HG03571 (cell line): ENCODE results near the gene CAMK2B.

Experiments
- ATAC-seq: cut with Tn5 transposase; IDR thresholded peaks from one replicate; pipeline ENCODE4 v1.9.1; 2021; ENCODE audit not compliant: unreplicated experiment

Gene CAMK2B

DNA sequence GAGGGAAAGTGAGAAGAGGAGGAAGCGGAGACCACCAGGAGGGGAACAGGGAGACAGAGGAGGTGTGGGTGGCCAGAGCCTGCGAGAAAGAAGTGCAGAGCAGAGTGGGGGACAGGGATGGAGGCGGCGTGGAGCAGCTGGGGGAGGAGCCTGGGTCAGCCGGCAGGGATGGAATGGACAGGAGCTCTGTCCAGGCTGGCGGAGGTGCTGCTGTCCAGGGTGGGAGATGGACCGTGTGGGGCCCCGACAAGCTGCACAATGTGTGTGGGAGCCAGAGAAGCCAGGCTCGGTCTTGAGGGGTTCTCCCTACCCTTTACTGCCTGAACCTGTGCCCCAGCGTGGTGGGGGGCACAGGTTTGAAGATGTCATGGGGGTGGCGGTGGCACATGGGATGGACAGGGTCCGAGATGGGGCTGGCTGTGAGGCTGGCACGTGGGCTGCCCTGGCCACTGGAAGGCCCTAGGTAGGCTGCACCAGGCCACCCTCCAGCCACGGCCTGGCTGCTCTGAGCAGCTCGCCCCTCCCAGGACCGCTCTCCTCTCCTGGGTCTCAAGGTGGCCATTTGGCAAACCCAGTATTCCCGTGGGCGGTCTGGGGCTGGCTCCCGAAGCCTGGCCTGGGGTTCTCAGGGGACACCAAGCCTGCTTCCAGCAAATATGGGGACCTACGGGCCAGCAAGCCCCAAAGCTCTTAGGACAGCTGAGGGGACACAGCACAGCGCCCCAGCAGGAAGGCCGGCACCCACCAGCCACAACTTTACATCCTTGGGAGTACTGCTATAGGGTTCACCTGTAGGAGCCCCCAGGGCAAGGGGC is 92.3 kb downstream of the CAMK2B start:
- ATAC-seq: no peak

- no peak for ATAC-seq
Measured at GRCh38 chr7:44232396-44232795, 93.0 kb downstream of the CAMK2B start.

- no peak for ATAC-seq
Measured at GRCh38 chr7:44231088-44231487, 94.3 kb downstream of the CAMK2B start.

DNA sequence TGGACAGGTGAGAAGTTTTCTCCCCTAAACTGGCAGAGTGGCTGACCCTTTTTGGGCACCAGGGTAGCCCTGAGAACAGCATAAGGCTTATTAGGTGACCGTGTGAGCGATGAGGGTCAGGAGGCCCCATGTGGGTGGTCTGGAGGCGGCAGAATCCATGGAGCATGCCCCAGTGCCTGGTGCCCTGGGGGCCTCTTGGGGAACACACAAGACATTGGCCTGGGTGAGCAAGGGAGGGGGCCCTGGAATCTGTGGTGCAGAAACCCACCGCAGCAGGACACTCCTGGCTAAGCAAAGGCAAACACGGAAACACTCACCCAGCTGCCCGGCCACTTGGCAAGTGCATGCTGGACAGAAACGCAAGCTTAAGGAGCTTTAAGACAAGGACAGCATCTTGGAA is 95.1 kb downstream of the CAMK2B start:
- ATAC-seq: no peak

GRCh38 chr7:44229546-44230105 is 95.8 kb downstream of the CAMK2B start:
- no peak for ATAC-seq

DNA sequence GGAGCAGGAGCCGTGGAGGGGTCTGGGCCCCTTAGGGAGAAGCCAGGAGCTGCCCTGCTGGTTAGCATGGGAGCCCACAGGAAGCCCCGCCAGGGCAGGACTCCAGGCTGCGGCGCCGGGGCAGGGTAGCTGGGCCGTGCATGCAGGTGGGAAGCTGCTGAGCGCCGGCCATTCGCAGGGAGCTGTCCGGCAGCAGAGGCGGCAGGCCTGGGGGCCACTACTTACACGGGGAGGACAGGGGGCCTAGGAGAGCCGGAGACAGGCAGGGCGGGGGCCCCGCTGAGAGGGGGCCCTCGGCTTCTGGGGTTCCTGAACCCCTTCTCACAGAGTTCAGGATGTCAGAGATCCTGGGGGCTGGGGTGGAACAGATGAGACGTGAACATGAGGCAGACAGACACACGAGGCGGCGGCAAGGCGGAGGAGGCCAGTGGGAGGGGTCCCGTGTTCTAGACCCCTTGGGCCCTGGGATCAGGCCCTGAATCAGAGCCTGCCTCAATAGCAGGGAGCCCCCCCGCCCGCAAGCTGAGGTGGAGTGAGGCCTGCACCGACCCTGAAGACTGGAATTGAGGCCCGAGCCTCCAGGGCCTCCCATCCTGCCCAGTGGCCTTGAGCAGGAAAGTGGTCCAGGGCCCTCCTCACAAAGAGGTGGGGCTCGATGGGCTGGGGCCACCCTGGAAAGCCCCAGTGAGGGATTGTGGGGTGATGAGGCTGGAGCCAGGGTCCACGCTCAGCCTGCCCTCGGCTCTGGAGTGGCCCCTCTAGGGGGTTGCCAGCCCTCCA is 96.6 kb downstream of the CAMK2B start:
- ATAC-seq: no peak

GRCh38 chr7:44227911-44228310 is 97.5 kb downstream of the CAMK2B start:
- no peak for ATAC-seq

DNA sequence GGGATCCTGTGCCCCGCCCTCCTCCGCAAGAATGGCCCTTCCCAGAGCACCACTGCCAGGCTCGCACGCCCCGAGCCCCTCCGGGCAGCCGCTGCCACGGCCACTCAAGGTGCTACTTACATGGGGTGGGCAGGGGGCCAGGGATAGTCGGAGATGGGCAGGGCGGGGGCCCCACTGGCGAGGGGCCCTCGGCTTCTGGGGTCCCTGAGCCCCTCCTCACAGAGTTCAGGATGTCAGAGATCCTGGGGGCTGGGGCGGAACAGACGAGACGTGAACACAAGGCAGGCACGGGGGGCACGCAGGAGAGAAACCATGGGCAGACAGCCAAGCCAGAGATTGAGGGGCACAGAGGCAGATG is 99.0 kb downstream of the CAMK2B start:
- ATAC-seq: no peak

DNA sequence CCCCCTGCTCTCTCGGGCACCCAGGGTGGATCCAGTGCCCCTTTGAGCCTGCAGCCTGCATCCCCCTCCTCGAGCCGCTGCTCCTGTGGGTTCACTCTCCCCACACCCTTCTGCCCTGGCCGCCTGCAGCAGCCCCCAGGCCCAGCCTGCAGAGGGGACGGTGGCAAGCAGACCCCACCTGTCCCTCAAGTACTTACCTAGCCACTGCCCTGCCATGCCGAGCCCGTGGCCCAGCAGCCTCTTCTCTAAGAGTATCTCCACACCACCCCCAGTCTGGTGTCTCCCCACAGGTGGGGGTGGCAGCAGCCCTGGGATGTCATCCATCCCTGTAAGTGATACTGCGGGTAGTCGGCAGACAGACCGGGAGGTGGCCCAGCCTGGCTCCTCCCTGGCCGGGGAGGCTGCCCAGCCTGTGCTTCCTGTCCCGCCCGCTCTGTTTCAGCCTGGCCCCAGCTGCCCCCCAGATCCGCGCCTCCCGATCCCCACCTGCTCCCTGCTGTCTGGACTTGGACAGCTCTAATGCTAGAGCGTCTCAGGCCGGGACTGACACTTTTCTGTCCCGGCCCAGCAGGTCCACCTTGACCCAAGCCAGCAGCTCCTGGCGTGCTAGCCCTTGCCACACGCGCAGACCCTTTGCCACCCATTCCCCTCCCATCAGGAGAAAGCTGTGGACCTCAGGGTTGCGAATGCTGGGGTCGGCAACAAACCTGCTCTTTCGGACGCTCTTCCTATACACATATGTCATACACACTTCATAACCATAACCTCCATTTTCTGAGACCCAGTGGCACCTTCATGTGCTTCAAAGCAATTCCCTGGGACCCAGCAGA is 99.6 kb downstream of the CAMK2B start:
- ATAC-seq: no peak

- no peak for ATAC-seq
Measured at GRCh38 chr7:44224974-44225565, 100.3 kb downstream of the CAMK2B start.

DNA sequence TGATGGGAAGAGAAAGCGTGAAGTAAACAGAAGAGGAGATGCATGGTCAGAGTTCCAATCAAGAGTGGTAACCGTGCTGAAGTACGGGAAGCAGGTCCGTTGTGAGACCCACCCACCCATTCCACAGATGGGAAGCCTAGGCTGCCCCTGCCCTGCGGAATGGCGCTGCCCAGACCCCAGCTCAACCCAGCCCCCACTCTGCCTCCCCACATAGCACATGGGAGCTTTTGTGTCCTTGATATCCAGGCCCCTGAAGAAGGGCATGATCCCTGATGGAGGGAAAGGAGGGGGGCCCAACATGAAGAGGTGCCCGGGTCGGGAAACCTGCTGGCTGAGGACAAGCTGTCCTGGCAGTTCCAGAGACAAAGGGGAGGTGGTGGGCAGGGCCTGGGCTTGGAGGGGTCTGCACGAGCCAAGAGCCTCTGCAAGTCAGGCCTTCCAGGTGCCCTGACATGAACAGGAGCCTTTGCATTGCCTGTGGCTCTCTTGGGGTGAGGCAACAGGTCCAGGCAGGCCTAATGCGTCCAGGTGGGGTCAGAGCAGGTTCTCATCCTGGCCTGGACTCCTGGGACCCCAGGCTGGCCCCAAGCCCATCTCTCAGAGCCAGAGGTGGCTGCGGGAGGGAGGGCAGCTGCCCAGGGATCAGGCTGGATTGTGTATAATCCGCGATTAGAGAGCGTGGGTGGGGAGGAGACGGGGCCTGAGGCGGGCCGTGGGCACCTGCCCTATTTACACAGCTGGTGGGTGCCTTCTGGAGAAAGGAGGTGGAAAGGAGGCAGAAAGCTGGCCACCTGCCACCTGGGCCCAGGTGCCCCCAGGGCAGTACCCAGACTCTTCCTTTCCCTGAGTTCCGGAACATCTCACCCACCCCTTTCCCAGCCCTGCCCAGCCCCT is 101.1 kb downstream of the CAMK2B start:
- no peak for ATAC-seq

GRCh38 chr7:44223362-44224079 is 101.9 kb downstream of the CAMK2B start:
- ATAC-seq: no peak

DNA sequence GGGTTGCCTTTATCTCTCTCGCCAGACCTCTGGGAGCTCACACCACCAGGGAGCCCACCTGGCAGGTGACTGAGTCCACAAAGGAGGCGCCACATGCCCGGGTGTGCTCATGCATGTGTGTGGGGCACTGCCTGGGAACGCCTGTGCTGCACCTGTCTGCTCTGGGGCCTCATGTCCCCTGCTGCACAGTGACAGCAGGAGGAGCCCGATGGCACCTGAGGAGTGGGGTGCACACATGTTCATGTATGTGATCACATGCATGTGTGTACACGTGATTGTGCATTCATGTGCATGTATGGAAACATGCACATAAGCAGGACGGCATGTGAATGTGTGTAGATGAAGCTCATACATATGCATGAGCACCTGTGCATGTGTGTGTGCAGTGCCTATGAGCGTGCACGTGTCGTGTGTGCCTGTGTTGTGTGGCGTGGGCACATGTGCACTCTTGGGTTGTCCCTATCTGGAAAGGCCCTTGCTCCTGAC is 102.6 kb downstream of the CAMK2B start:
- no peak for ATAC-seq

GRCh38 chr7:44222074-44222473 is 103.3 kb downstream of the CAMK2B start:
- no peak for ATAC-seq

DNA sequence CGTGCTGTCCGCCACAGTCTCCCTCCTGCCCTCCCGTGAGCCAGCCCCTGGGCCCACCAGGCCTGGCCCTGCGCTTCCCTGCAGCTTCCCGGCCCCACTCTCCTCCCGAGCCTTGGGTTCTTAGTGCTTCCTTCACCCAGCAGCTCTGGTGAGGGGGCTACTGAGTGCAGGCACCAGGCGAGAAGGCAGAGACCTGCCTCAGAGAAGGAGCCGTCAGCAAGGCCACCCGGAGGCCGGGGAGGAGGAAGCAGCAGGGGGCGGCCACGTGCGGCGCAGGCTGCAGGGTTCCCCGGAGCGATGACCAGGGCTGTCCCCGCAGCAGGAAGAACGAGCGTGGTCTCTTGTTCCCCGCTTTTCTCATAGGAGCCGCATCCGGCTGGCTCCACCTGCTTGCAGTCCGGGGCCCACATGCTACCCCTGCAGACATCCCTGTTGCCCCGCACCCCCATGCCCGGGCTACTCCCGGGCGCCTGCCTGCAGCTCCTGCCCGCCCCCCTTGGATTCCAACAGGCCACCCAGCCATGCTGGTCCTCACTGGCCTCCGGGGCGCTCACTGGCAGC is 104.1 kb downstream of the CAMK2B start:
- ATAC-seq: no peak

DNA sequence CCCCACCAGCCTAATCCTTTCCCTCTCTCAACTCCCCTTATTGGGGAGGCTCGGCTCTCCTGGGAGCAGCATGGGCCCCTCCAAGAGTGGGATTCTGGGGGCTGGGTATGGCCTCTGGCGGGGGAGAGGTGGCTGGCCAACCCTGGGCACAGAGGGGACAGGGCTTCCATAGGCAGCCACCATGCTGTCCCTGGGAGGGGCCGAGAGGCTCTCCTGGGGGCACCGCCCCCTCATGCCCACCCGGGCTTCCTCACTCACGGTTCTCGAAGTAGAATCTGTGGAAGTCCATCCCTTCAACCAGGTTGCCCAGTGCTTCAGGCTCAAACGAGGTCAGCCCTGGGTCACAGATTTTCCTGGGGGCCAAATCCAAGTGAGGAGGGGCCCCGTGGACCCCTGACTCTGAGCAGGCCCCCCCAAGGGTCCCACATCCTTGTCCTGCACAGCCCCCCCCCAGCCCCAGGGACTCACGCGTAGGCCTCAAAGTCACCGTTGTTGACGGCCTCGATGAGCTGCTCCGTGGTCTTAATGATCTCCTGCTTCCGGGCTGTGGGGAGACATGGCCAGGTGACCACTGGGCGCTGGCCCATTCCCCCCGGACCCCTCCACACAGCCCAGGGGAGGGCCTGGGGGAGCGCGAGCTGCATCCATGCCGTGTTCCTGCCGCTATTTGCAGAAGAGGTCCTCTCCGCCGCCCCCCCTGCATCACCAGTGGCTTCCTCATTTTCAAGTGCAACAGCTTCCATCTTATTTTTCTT is 104.9 kb downstream of the CAMK2B start:
- ATAC-seq: no peak

DNA sequence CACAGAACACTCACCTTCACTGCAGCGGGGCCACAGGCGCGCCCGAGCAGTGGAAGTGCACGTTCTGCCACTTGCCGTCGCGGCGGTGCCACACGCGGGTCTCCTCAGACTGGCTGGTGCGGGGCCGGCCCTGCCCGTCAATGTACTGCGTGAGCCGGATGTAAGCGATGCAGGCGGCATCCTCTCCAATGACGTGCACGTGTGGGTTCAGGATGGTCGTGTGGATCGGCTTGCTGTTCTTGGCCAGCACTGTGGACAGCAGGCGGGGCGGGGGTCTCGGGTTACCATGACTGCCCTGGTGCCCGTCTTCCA is 105.4 kb downstream of the CAMK2B start:
- ATAC-seq: no peak

DNA sequence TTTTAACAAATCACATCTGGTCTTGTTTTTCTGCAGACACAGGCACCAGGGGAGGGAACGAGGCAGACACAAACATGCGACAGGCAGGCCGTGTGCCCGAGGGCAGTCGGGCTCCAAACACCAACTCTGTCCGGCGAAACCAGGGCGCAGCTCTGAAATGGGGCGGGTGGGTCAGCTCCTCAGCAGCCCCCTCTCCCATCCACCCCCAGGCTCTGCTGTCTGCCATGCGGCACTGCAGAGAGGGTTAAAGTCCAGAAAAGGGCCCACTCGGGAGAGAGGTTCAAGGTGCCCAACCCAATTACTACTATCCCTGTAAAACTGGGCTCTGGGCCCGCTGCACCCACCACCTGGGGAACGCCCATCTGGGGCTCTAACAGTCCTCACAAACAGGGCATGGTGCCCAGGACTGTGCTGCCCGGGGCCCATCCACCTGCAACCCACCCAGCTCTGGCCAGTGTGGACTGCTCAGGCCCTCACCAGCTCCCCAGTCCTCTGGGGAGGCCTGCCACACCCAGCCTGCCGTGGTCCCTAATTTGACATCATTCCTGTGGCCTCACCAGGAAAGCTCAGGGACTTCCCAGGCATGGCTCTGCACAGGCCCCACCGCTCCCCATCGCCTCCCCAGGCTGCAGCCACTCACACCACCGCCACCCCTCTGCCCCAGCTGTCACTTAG is 105.9 kb downstream of the CAMK2B start:
- no peak for ATAC-seq
